Measurements from ENCODE around the gene RNU4-1.

RNU4-1 gene

GRCh38 chr12:120324841-120325417 lies 31.9 kb upstream of the RNU4-1 start:
- ATAC-seq = no peak
- TF ChIP-seq BACH2 (CRISPR knock-in tag; IDR thresholded peaks at IDR 0.05; ENCODE audit: borderline replicate concordance) (no peak), GLIS3 (CRISPR knock-in tag; IDR thresholded peaks at IDR 0.05) (no peak), ZC3H10 (CRISPR knock-in tag; IDR thresholded peaks at IDR 0.05) (no peak), TOX (CRISPR knock-in tag; IDR thresholded peaks at IDR 0.05; ENCODE audit: borderline replicate concordance) (no peak), ZFP30 (CRISPR knock-in tag; IDR thresholded peaks at IDR 0.05) (no peak), CSDC2 (CRISPR knock-in tag; IDR thresholded peaks at IDR 0.05) (no peak), OSR1 (CRISPR knock-in tag; IDR thresholded peaks at IDR 0.05) (no peak), SNAI2 (CRISPR knock-in tag; IDR thresholded peaks at IDR 0.05) (no peak), ZNF565 (CRISPR knock-in tag; conservative IDR thresholded peaks at IDR 0.05; ENCODE audit: low read depth) (no peak), RARB (CRISPR knock-in tag; IDR thresholded peaks at IDR 0.05) (no peak), ZFP3 (CRISPR knock-in tag; IDR thresholded peaks at IDR 0.05) (no peak), CREB5 (CRISPR knock-in tag; IDR thresholded peaks at IDR 0.05; ENCODE audit: low read depth) (no peak), ARNTL (CRISPR knock-in tag; IDR thresholded peaks at IDR 0.05; ENCODE audit: borderline replicate concordance, low read depth) (no peak), ZNF70 (CRISPR knock-in tag; IDR thresholded peaks at IDR 0.05) (no peak), ZNF8 (CRISPR knock-in tag; IDR thresholded peaks at IDR 0.05) (no peak), PPARA (CRISPR knock-in tag; IDR thresholded peaks at IDR 0.05; ENCODE audit: borderline replicate concordance) (no peak)
- TF ChIP-seq, protein P1, sequence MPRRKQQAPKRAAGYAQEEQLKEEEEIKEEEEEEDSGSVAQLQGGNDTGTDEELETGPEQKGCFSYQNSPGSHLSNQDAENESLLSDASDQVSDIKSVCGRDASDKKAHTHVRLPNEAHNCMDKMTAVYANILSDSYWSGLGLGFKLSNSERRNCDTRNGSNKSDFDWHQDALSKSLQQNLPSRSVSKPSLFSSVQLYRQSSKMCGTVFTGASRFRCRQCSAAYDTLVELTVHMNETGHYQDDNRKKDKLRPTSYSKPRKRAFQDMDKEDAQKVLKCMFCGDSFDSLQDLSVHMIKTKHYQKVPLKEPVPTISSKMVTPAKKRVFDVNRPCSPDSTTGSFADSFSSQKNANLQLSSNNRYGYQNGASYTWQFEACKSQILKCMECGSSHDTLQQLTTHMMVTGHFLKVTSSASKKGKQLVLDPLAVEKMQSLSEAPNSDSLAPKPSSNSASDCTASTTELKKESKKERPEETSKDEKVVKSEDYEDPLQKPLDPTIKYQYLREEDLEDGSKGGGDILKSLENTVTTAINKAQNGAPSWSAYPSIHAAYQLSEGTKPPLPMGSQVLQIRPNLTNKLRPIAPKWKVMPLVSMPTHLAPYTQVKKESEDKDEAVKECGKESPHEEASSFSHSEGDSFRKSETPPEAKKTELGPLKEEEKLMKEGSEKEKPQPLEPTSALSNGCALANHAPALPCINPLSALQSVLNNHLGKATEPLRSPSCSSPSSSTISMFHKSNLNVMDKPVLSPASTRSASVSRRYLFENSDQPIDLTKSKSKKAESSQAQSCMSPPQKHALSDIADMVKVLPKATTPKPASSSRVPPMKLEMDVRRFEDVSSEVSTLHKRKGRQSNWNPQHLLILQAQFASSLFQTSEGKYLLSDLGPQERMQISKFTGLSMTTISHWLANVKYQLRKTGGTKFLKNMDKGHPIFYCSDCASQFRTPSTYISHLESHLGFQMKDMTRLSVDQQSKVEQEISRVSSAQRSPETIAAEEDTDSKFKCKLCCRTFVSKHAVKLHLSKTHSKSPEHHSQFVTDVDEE (CRISPR knock-in tag; IDR thresholded peaks at IDR 0.05) = no peak
- TF ChIP-seq, protein P2, sequence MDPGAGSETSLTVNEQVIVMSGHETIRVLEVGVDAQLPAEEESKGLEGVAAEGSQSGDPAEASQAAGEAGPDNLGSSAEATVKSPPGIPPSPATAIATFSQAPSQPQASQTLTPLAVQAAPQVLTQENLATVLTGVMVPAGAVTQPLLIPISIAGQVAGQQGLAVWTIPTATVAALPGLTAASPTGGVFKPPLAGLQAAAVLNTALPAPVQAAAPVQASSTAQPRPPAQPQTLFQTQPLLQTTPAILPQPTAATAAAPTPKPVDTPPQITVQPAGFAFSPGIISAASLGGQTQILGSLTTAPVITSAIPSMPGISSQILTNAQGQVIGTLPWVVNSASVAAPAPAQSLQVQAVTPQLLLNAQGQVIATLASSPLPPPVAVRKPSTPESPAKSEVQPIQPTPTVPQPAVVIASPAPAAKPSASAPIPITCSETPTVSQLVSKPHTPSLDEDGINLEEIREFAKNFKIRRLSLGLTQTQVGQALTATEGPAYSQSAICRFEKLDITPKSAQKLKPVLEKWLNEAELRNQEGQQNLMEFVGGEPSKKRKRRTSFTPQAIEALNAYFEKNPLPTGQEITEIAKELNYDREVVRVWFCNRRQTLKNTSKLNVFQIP (CRISPR knock-in tag; IDR thresholded peaks at IDR 0.05; ENCODE audit: borderline replicate concordance, low read depth) = no peak
- TF ChIP-seq, protein P3, sequence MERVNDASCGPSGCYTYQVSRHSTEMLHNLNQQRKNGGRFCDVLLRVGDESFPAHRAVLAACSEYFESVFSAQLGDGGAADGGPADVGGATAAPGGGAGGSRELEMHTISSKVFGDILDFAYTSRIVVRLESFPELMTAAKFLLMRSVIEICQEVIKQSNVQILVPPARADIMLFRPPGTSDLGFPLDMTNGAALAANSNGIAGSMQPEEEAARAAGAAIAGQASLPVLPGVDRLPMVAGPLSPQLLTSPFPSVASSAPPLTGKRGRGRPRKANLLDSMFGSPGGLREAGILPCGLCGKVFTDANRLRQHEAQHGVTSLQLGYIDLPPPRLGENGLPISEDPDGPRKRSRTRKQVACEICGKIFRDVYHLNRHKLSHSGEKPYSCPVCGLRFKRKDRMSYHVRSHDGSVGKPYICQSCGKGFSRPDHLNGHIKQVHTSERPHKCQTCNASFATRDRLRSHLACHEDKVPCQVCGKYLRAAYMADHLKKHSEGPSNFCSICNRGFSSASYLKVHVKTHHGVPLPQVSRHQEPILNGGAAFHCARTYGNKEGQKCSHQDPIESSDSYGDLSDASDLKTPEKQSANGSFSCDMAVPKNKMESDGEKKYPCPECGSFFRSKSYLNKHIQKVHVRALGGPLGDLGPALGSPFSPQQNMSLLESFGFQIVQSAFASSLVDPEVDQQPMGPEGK (CRISPR knock-in tag; IDR thresholded peaks at IDR 0.05; ENCODE audit: borderline replicate concordance) = no peak

- no peak for ATAC-seq
- TF ChIP-seq CREB5 (CRISPR knock-in tag; IDR thresholded peaks at IDR 0.05; ENCODE audit: low read depth) (no peak), TCF4 (CRISPR knock-in tag; IDR thresholded peaks at IDR 0.05; ENCODE audit: borderline replicate concordance) (no peak), CSRNP3 (CRISPR knock-in tag; IDR thresholded peaks at IDR 0.05) (no peak), CSDC2 (CRISPR knock-in tag; IDR thresholded peaks at IDR 0.05) (no peak), ZNF565 (CRISPR knock-in tag; conservative IDR thresholded peaks at IDR 0.05; ENCODE audit: low read depth) (no peak), ZNF70 (CRISPR knock-in tag; IDR thresholded peaks at IDR 0.05) (no peak), ZFP30 (CRISPR knock-in tag; IDR thresholded peaks at IDR 0.05) (no peak), RARB (CRISPR knock-in tag; IDR thresholded peaks at IDR 0.05) (no peak), TOX (CRISPR knock-in tag; IDR thresholded peaks at IDR 0.05; ENCODE audit: borderline replicate concordance) (no peak), ZNF8 (CRISPR knock-in tag; IDR thresholded peaks at IDR 0.05) (no peak)
- TF ChIP-seq, protein P1 (CRISPR knock-in tag; IDR thresholded peaks at IDR 0.05) = no peak
- TF ChIP-seq, protein P3 (CRISPR knock-in tag; IDR thresholded peaks at IDR 0.05; ENCODE audit: borderline replicate concordance) = no peak
Measured at GRCh38 chr12:120323772-120324171, 30.7 kb upstream of the RNU4-1 start.

Measured in SK-N-SH treated with all-trans-retinoic acid at 6 μM for 48 hours (cell line).